HG03571 (cell line): ENCODE data around the gene SAC3D1.

Source experiments
- ATAC-seq: cut with Tn5 transposase; IDR thresholded peaks from one replicate; pipeline ENCODE4 v1.9.1; 2021; ENCODE audit not compliant: unreplicated experiment

Gene SAC3D1

GRCh38 chr11:65087216-65087615 lies 46.2 kb downstream of the SAC3D1 start:
- no peak for ATAC-seq

DNA sequence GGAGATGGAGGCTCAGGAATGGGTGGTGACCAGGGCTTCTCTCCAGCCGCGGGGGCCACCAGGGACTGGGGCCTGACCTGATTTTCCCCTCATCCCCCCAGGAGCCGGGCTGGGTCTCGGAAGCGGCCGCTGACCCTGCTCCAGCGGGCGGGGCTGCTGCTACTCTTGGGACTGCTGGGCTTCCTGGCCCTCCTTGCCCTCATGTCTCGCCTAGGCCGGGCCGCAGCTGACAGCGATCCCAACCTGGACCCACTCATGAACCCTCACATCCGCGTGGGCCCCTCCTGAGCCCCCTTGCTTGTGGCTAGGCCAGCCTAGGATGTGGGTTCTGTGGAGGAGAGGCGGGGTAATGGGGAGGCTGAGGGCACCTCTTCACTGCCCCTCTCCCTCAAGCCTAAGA lies 46.8 kb downstream of the SAC3D1 start:
- ATAC-seq = no peak

DNA sequence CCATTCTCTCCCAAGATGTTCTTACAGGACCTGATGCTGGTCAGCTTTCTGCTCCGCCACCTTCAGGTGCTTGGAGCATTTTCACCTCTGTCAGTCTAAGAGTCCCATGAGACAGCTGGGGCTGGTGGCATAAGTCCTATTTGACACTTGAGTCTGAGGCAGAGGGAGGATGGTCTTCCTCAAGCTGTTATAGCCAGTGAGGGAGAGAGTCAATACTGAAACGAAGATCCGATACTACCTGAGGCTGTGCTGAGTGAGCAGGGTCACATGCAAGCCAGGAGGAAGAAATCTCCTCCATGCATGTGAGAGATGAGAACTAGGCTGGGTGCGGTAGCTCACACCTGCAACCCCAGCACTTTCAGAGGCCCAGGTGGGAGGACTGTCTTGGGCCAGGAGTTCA lies 48.6 kb downstream of the SAC3D1 start:
- no peak for ATAC-seq

GRCh38 chr11:65090628-65091027 lies 49.6 kb downstream of the SAC3D1 start:
- ATAC-seq = no peak
